Prostate gland (tissue), 2 donors: Measurements from ENCODE around the gene ZNF653. TPM values are rescaled to one million over a fixed set of nuclear protein-coding genes. Genes with fewer than 3 reads are reported as not detected.
A peak's percentile ranks its signal among the peaks of the same experiment; 100 is the strongest.

ENCODE experiments used
- DNase-seq: peaks from one replicate; pipeline ENCODE4 v3.0.0-alpha.2; 2019; ENCODE audit warnings: low spot score
- H3K27ac ChIP-seq, 2 donors: fragments of 200-600 bp; sonication (generic); 2 replicates each; pipeline ENCODE4 v1.5.1; 2017 to 2019
- H3K27me3 ChIP-seq: fragments of 200-600 bp; sonication (generic); replicated peaks from 2 replicates; pipeline ENCODE4 v1.5.1; 2019; ENCODE audit not compliant: insufficient read depth
- H3K36me3 ChIP-seq, 2 donors: fragments of 200-600 bp; sonication (generic); 1 replicate in 1 of 2; 2 replicates in 1 of 2; pipeline versions ENCODE4 v1.5.1 to v1.8.1; 2017 to 2019
- H3K4me1 ChIP-seq: fragments of 200-600 bp; sonication (generic); replicated peaks from 2 replicates; pipeline ENCODE4 v1.5.1; 2019
- H3K4me3 ChIP-seq, 2 donors: fragments of 200-600 bp; sonication (generic); 2 replicates each; pipeline ENCODE4 v1.5.1; 2017 to 2019
- H3K9me3 ChIP-seq: fragments of 200-600 bp; sonication (generic); 2 replicates; pipeline ENCODE4 v1.5.1; 2017
- POLR2A ChIP-seq: fragments of 450-650 bp; IDR thresholded peaks from one replicate; pipeline ENCODE4 v1.6.1; 2016; ENCODE audit warnings: antibody characterized with exemption, mild to moderate bottlenecking
- POLR2AphosphoS5 ChIP-seq: sonication (generic); formaldehyde crosslinking; IDR thresholded peaks from one replicate; pipeline ENCODE4 v1.6.1; 2017; ENCODE audit warnings: antibody characterized with exemption
- WGBS: methylation state at CpG from one replicate; pipeline ENCODE4 v1.1.5; 2018; 5-methylcytosine and 5-hydroxymethylcytosine counted together
- intact Hi-C: fragments of 100-400 bp; cut with DNase I; formaldehyde crosslinking; loops from one replicate; pipeline ENCODE4 v1.14.2; 2022
- total RNA-seq, 2 donors: library from RNA; depleted of rRNA; stranded (reverse); fragments of >200 nt; gene quantifications; one replicate each; pipeline ENCODE4 v1.1.0, GENCODE V29; 2016
- TF ChIP-seq, protein P1 (sequence below), 4 experiments: fragments of 200-600 bp in 2 of 4; fragments of 450-650 bp in 2 of 4; sonication (generic) in 2 of 4; IDR thresholded peaks; 1 replicate in 3 of 4; 2 replicates in 1 of 4; pipeline ENCODE4 v1.5.1; 2016 to 2019; ENCODE audit warnings: antibody characterized with exemption in 4 of 4, mild to moderate bottlenecking in 2 of 4, moderate library complexity in 2 of 4

The ZNF653 gene
- total RNA-seq, 2 donors from 2014 or later: 11.2 to 25.8 TPM

DNA sequence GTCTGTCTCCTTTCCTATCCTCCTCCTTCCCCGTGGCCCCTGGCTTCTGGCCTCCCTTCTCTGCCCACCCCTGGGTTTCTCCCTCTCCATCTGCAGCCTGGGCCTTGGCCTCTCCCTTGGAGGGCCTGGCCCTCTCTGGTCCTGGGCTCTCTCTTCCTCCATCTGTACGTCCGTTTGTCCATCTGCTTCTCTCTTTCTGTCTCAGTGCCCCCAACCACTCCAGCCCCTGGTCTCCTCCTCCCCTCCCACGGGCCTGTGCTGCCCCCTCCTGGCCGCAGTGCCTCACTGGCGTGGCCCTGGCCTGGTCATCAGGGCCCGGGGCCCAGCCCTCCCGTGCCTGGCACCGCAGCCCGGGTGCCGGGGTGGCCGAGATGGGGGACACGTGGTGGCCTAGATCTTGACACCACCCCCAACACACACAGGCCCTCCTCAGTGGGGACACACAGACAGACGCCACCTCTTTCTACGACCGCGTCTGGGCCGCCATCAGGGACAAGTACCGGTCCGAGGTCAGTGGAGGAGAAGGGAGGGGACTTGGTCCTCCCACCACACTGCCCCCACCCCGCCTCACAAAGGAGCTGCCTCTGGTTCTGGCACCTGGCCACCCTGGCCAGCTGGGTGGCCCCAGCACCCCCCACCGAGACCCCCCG is 58.9 kb downstream of the ZNF653 start:
- 72% methylated on average over 23 of the region's 23 CpGs for WGBS
- Histone ChIP-seq H3K27ac (no peak overlapping the region), H3K27me3 (no peaks in the 10 kb centered on the region), H3K9me3 (no peaks in the 10 kb centered on the region), H3K4me1 (no peaks in the 10 kb centered on the region), H3K4me3 (no peak overlapping the region), H3K36me3 (peaks cover 0 to 12% of the 10 kb centered on the region in 2 donors)
- no peak for DNase-seq
- TF ChIP-seq, protein P1, sequence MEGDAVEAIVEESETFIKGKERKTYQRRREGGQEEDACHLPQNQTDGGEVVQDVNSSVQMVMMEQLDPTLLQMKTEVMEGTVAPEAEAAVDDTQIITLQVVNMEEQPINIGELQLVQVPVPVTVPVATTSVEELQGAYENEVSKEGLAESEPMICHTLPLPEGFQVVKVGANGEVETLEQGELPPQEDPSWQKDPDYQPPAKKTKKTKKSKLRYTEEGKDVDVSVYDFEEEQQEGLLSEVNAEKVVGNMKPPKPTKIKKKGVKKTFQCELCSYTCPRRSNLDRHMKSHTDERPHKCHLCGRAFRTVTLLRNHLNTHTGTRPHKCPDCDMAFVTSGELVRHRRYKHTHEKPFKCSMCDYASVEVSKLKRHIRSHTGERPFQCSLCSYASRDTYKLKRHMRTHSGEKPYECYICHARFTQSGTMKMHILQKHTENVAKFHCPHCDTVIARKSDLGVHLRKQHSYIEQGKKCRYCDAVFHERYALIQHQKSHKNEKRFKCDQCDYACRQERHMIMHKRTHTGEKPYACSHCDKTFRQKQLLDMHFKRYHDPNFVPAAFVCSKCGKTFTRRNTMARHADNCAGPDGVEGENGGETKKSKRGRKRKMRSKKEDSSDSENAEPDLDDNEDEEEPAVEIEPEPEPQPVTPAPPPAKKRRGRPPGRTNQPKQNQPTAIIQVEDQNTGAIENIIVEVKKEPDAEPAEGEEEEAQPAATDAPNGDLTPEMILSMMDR (IDR thresholded peaks at IDR 0.05): peak; percentile 50 to 85 (median 66)
- no peak for TF ChIP-seq POLR2A
- intact Hi-C loops: loop anchor here (5.0 kb wide), 1 partner anchor 154 kb away; no protein-coding TSS in a partner anchor

DNA sequence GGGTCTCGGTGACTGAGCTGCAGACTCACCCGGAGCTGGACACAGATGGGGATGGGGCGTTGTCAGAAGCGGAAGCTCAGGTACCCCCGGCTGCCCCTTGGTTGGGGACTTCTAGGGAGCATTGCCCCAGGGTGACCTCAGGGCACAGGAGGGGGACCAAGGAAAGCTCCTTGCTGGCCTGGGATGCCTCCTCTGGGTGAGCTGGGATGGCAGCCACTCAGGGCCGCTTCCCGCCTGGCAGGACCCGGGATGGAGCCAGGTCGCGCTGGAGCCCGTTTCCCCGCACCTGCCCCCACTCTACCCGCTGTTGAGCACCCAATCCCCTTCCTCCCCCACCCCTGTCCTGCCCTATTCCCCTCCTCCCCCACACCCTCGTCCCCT is 59.4 kb downstream of the ZNF653 start:
- no peak for DNase-seq
- 84% methylated on average over 14 of the region's 14 CpGs for WGBS
- intact Hi-C loops: loop anchor here (5.0 kb wide), 1 partner anchor 154 kb away; no protein-coding TSS in a partner anchor

DNA sequence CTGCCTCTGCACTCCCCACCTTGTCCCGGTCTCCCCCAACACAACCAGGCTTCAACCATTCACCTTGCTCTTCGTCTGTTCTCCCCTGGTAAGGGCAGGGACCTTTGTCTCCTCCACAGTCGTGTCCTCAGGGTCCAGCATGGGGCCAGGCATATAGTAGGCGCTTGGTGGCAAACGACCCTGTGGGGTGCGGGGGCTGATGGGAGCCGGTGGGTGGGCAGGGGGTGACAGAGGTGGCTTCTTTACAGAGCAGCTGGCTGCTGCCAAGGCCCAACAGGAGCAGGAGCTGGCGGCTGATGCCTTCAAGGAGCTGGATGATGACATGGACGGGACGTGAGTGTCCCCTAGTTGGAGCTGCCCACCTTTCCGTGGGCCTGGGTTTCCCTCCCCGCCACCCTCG is 60.5 kb downstream of the ZNF653 start:
- intact Hi-C loops: loop anchor here (5.0 kb wide), 1 partner anchor 153 kb away; no protein-coding TSS in a partner anchor
- 89% methylated on average over 13 of the region's 13 CpGs for WGBS
- no peaks in the 10 kb centered on the region for H3K27me3 ChIP-seq
- no peak for DNase-seq
- H3K9me3 ChIP-seq: no peaks in the 10 kb centered on the region
- no peak overlapping the region for H3K27ac ChIP-seq
- TF ChIP-seq POLR2A: no peak
- TF ChIP-seq, protein P1 (IDR thresholded peaks at IDR 0.05): no peak
- no peak for TF ChIP-seq POLR2AphosphoS5
- H3K36me3 ChIP-seq: peaks cover 0 to 20% of the 10 kb centered on the region in 2 donors
- H3K4me1 ChIP-seq: no peaks in the 10 kb centered on the region
- no peak overlapping the region for H3K4me3 ChIP-seq

More for the DNA sequence above, 59.4 kb downstream of the ZNF653 start:
- TF ChIP-seq POLR2A: no peak
- TF ChIP-seq, protein P1 (IDR thresholded peaks at IDR 0.05): no peak
- no peak for TF ChIP-seq POLR2AphosphoS5
- Histone ChIP-seq H3K4me1 (no peaks in the 10 kb centered on the region), H3K36me3 (peaks cover 0 to 13% of the 10 kb centered on the region in 2 donors), H3K9me3 (no peaks in the 10 kb centered on the region), H3K4me3 (no peak overlapping the region), H3K27me3 (no peaks in the 10 kb centered on the region), H3K27ac (no peak overlapping the region)

DNA sequence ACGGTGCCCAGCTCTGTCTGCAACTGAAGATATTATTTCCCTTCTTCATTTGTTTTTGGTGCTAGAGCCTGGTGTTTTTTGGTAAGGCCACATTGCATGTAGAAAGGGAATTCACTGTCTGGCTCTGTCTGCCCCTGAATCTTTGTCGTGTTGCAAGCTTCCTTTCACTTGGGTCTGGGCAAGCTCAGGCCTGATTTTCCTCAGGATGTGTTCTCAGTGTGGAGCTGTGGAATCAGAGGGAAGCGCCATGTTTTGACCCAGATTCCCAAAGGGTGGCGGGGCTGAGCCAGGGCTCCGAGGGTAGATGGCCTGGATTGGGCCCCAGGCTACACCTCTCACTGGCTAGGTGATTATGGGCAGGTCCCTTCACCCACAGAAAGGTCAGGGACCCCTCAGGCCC is 61.6 kb downstream of the ZNF653 start:
- intact Hi-C loops: no loop called here
- no peaks in the 10 kb centered on the region for H3K9me3 ChIP-seq
- H3K4me3 ChIP-seq: no peak overlapping the region
- TF ChIP-seq POLR2A: no peak
- TF ChIP-seq, protein P1 (IDR thresholded peaks at IDR 0.05): no peak
- TF ChIP-seq POLR2AphosphoS5: no peak
- peaks cover 0 to 18% of the 10 kb centered on the region in 2 donors for H3K36me3 ChIP-seq
- DNase-seq: peak; percentile 23
- peak overlapping the region in 1 of 2 donors; percentile 47 for H3K27ac ChIP-seq
- H3K4me1 ChIP-seq: no peaks in the 10 kb centered on the region
- 58% methylated on average over 5 of the region's 5 CpGs for WGBS
- no peaks in the 10 kb centered on the region for H3K27me3 ChIP-seq

DNA sequence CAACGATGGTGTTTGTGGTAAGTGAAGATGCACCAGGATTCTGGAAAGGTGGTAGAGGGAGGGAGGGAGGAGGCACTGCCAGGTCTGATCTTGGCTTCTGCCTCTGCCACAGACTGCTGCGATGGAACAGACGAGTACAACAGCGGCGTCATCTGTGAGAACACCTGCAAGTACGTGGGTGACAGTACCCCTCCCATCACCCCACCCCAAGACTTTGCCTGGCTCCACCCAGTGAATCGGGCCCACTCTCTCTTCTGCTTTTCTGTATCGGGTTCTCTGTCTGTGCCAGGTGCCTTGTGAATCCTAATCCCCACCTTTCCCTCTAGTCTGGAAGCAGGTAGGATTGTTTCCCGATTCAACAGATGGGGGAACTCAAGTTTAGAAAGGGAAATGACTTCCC is 67.7 kb downstream of the ZNF653 start:
- intact Hi-C loops: no loop called here
- no peak for DNase-seq
- TF ChIP-seq, protein P1 (IDR thresholded peaks at IDR 0.05): no peak
- TF ChIP-seq POLR2AphosphoS5 (no peak), POLR2A (no peak)

More for the DNA sequence above, 67.7 kb downstream of the ZNF653 start:
- Histone ChIP-seq H3K9me3 (no peaks in the 10 kb centered on the region), H3K4me3 (no peak overlapping the region), H3K27ac (no peak overlapping the region), H3K27me3 (no peaks in the 10 kb centered on the region), H3K4me1 (peaks cover 12% of the 10 kb centered on the region), H3K36me3 (peaks cover 4 to 11% of the 10 kb centered on the region in 2 donors)
- WGBS: 89% methylated on average over 9 of the region's 9 CpGs
